Kidney (tissue), 14 donors: Measurements from ENCODE around the gene WDR83. TPM values are rescaled to one million over a fixed set of nuclear protein-coding genes. Genes with fewer than 3 reads are reported as not detected.

Experiments used
- DNase-seq, 5 donors: peaks; one replicate each; pipeline ENCODE4 v3.0.0-alpha.2; 2013 to 2020
- FAIRE-seq: peaks from 2 replicates; lab custom pipeline; 2012; peaks lifted over from hg19 to GRCh38; lab: Jason Lieb, UNC
- H3K27ac ChIP-seq, 2 donors: one replicate each; pipeline ENCODE4 v1.7.0; 2013; ENCODE audit warnings: low read depth in 2 of 2, low read length in 2 of 2, inconsistent platforms in 1 of 2
- H3K27me3 ChIP-seq: one replicate; pipeline ENCODE4 v1.7.1; 2013; ENCODE audit warnings: low read length, inconsistent platforms; ENCODE audit not compliant: control insufficient read depth, insufficient read depth
- H3K36me3 ChIP-seq, 3 donors: one replicate each; pipeline versions ENCODE4 v1.7.0 to v1.7.1; 2013; ENCODE audit warnings: low read length in 3 of 3, control low read depth in 1 of 3, inconsistent platforms in 1 of 3; ENCODE audit not compliant: insufficient read depth in 3 of 3, control insufficient read depth in 2 of 3
- H3K4me1 ChIP-seq, 3 donors: one replicate each; pipeline versions ENCODE4 v1.7.0 to v1.7.1; 2013; ENCODE audit warnings: low read length in 3 of 3, inconsistent platforms in 1 of 3, low read depth in 1 of 3; ENCODE audit not compliant: control insufficient read depth in 2 of 3, insufficient read depth in 2 of 3
- H3K4me3 ChIP-seq, 3 donors: one replicate each; pipeline versions ENCODE4 v1.7.0 to v1.8.1; 2013; ENCODE audit warnings: low read length in 3 of 3, control low read depth in 1 of 3, inconsistent platforms in 1 of 3
- H3K9ac ChIP-seq, 3 donors: one replicate each; pipeline versions ENCODE4 v1.7.0 to v1.7.1; 2013; ENCODE audit warnings: low read length in 3 of 3, control low read depth in 1 of 3, inconsistent platforms in 1 of 3
- H3K9me3 ChIP-seq, 3 donors: one replicate each; pipeline versions ENCODE4 v1.7.0 to v1.7.1; 2013; ENCODE audit warnings: low read length in 3 of 3, control low read depth in 1 of 3, inconsistent platforms in 1 of 3; ENCODE audit not compliant: control insufficient read depth in 2 of 3, insufficient read depth in 1 of 3
- CTCF ChIP-seq: IDR thresholded peaks from 3 replicates; pipeline ENCODE4 v1.5.1; 2012; ENCODE audit warnings: mild to moderate bottlenecking, moderate library complexity, borderline replicate concordance; ENCODE audit not compliant: insufficient read depth; ENCODE audit errors: extremely low read depth
- intact Hi-C: fragments of 100-400 bp; cut with DNase I; formaldehyde crosslinking; loops from one replicate; pipeline ENCODE4 v1.11.1; 2022
- polyA plus RNA-seq: library from polyadenylated mRNA; stranded (reverse); fragments of 350-450 nt; fragmentation: Illumina TruSeq; extraction: RNeasy Lipid Tissue Mini Kit (QIAGEN cat#74804); gene quantifications from one replicate; pipeline ENCODE4 v1.2.3, GENCODE V29; 2014; ENCODE audit warnings: low read depth, low replicate concordance; ENCODE audit not compliant: insufficient read depth
- total RNA-seq: library from RNA; stranded (reverse); fragmentation: NEBNext Ultra II Directional; extraction: Animal tissue kit (Norgen Biotek cat#: 25700); gene quantifications from one replicate; pipeline ENCODE4 v1.2.1, GENCODE V29; 2021
- donor health status: control.
- donor health status: control.
- donor health status: control.
- donor health status: control.
- donor health status: control.
- donor health status: DM: yes; HTN: yes; CAD: no.
- donor health status: Normal renal cell carcinoma (clear cell type).

WDR83 gene
- total and polyA plus RNA-seq, 2 donors from 2014 or later: 10.5 to 21.2 TPM

- no peak overlapping the region for H3K9ac ChIP-seq
- intact Hi-C loops: no loop called here
- peaks cover 0 to 19% (median 18%) of the 10 kb centered on the region in 3 donors for H3K4me1 ChIP-seq
- no peaks in the 10 kb centered on the region for H3K9me3 ChIP-seq
- no peak for TF ChIP-seq CTCF
- FAIRE-seq (no peak), DNase-seq (no peak)
- H3K4me3 ChIP-seq: no peak overlapping the region
- H3K27me3 ChIP-seq: no peaks in the 10 kb centered on the region
- no peak overlapping the region for H3K27ac ChIP-seq
- H3K36me3 ChIP-seq: peaks cover 3 to 5% (median 3%) of the 10 kb centered on the region in 3 donors
Measured at GRCh38 chr19:12664406-12665280, 2.0 kb upstream of the WDR83 start.

GRCh38 chr19:12665281-12665573 lies 1.4 kb upstream of the WDR83 start:
- FAIRE-seq: no peak
- peaks cover 3% of the 10 kb centered on the region in 3 donors for H3K36me3 ChIP-seq
- H3K27me3 ChIP-seq: no peaks in the 10 kb centered on the region
- no peak for DNase-seq
- no peak overlapping the region for H3K27ac ChIP-seq
- H3K9me3 ChIP-seq: no peaks in the 10 kb centered on the region
- H3K4me3 ChIP-seq: peak overlapping the region in 1 of 3 donors; percentile 77
- TF ChIP-seq CTCF: no peak
- peaks cover 0 to 23% (median 18%) of the 10 kb centered on the region in 3 donors for H3K4me1 ChIP-seq
- intact Hi-C loops: no loop called here
- H3K9ac ChIP-seq: no peak overlapping the region

GRCh38 chr19:12665671-12666264 lies 839 bp upstream of the WDR83 start:
- FAIRE-seq (no peak), DNase-seq (no peak)
- Histone ChIP-seq H3K4me3 (peak overlapping the region; percentile 77 to 90 (median 89)), H3K9ac (peak overlapping the region; percentile 61 to 81 (median 71)), H3K27me3 (no peaks in the 10 kb centered on the region), H3K4me1 (peaks cover 0 to 28% (median 18%) of the 10 kb centered on the region in 3 donors), H3K36me3 (peaks cover 3% of the 10 kb centered on the region in 3 donors), H3K27ac (no peak overlapping the region), H3K9me3 (no peaks in the 10 kb centered on the region)
- intact Hi-C loops: no loop called here
- no peak for TF ChIP-seq CTCF
